Mesothelial cell of epicardium (in vitro differentiated cells): ENCODE measurements around the gene ABT1. TPM values are rescaled to one million over a fixed set of nuclear protein-coding genes. Genes with fewer than 3 reads are reported as not detected.
A peak's percentile ranks its signal among the peaks of the same experiment; 100 is the strongest.

Experiments used
- DNase-seq, 2 experiments: peaks; one replicate each; pipeline ENCODE4 v3.0.0; 2021; ENCODE audit warnings: low spot score in 2 of 2; ENCODE audit not compliant: unreplicated experiment in 2 of 2
- H3K27ac Mint-ChIP-seq: 2 replicates; pipeline ENCODE4 v1.8.0; 2021; ENCODE audit warnings: mixed read lengths
- H3K27me3 Mint-ChIP-seq: 2 replicates; pipeline ENCODE4 v1.8.0; 2021; ENCODE audit warnings: low read depth, mixed read lengths
- H3K36me3 Mint-ChIP-seq: 2 replicates; pipeline ENCODE4 v1.8.0; 2021; ENCODE audit warnings: mixed read lengths
- H3K4me1 Mint-ChIP-seq: 2 replicates; pipeline ENCODE4 v1.8.0; 2021; ENCODE audit warnings: mixed read lengths
- H3K4me3 Mint-ChIP-seq: 2 replicates; pipeline ENCODE4 v1.8.0; 2021; ENCODE audit warnings: mild to moderate bottlenecking, moderate library complexity, mixed read lengths
- H3K9me3 Mint-ChIP-seq: 2 replicates; pipeline ENCODE4 v1.8.0; 2021; ENCODE audit warnings: mixed read lengths
- CTCF ChIP-seq: fragments of 200-600 bp; sonication (generic); IDR thresholded peaks from one replicate; pipeline ENCODE4 v1.5.0; 2021; ENCODE audit warnings: antibody characterized with exemption; ENCODE audit not compliant: unreplicated experiment
- total RNA-seq: library from RNA; stranded (reverse); gene quantifications from 3 replicates; pipeline ENCODE4 v1.2.1, GENCODE V29; 2021

ABT1 gene
- total RNA-seq, 1 donor from 2014 or later = 21.8 TPM

GRCh38 chr6:26578279-26578678 is 18.5 kb upstream of the ABT1 start:
- no peak overlapping the region for H3K27ac Mint-ChIP-seq
- H3K4me3 Mint-ChIP-seq = no peak overlapping the region
- peaks cover 12% of the 10 kb centered on the region for H3K4me1 Mint-ChIP-seq
- H3K9me3 Mint-ChIP-seq = peaks cover 13% of the 10 kb centered on the region
- peaks cover 71% of the 10 kb centered on the region for H3K27me3 Mint-ChIP-seq
- no peaks in the 10 kb centered on the region for H3K36me3 Mint-ChIP-seq
- TF ChIP-seq CTCF = no peak
- DNase-seq = no peak

GRCh38 chr6:26578741-26579140 is 18.0 kb upstream of the ABT1 start:
- Mint-ChIP-seq H3K27me3 (peaks cover 75% of the 10 kb centered on the region), H3K9me3 (peaks cover 13% of the 10 kb centered on the region), H3K27ac (no peak overlapping the region), H3K4me3 (peak overlapping the region; percentile 10), H3K36me3 (no peaks in the 10 kb centered on the region), H3K4me1 (peaks cover 12% of the 10 kb centered on the region)
- no peak for TF ChIP-seq CTCF
- DNase-seq = no peak

GRCh38 chr6:26581164-26581915 is 15.4 kb upstream of the ABT1 start:
- Mint-ChIP-seq H3K4me1 (peaks cover 11% of the 10 kb centered on the region), H3K9me3 (peaks cover 13% of the 10 kb centered on the region), H3K36me3 (no peaks in the 10 kb centered on the region), H3K27me3 (peaks cover 87% of the 10 kb centered on the region), H3K4me3 (no peak overlapping the region), H3K27ac (no peak overlapping the region)
- TF ChIP-seq CTCF = no peak
- no peak for DNase-seq

GRCh38 chr6:26588965-26589364 is 7.8 kb upstream of the ABT1 start:
- Mint-ChIP-seq H3K9me3 (peaks cover 4% of the 10 kb centered on the region), H3K4me1 (no peaks in the 10 kb centered on the region), H3K27me3 (peaks cover 65% of the 10 kb centered on the region), H3K27ac (no peak overlapping the region), H3K4me3 (no peak overlapping the region), H3K36me3 (no peaks in the 10 kb centered on the region)
- no peak for TF ChIP-seq CTCF
- no peak for DNase-seq

- H3K27me3 Mint-ChIP-seq = peaks cover 51% of the 10 kb centered on the region
- no peak for TF ChIP-seq CTCF
- H3K4me1 Mint-ChIP-seq = peaks cover 6% of the 10 kb centered on the region
- no peak overlapping the region for H3K4me3 Mint-ChIP-seq
- H3K36me3 Mint-ChIP-seq = no peaks in the 10 kb centered on the region
- H3K27ac Mint-ChIP-seq = no peak overlapping the region
- DNase-seq = no peak
- peaks cover 4% of the 10 kb centered on the region for H3K9me3 Mint-ChIP-seq
Measured at GRCh38 chr6:26592649-26593048, 4.1 kb upstream of the ABT1 start.
